K562 (cell line): ENCODE results near the gene SLC6A16. TPM values are rescaled to one million over a fixed set of nuclear protein-coding genes. Genes with fewer than 3 reads are reported as not detected.

Experiments
- CEBPG ChIP-seq, 3 experiments: fragments of 200-800 bp in 1 of 3; sonication (Bioruptor generic) in 1 of 3; sonication (generic) in 1 of 3; formaldehyde crosslinking in 1 of 3; IDR thresholded peaks in 2 of 3; conservative IDR thresholded peaks in 1 of 3; 2 replicates each; pipeline versions ENCODE4 v1.6.1 to v1.8.0; 2016 to 2022; ENCODE audit warnings: missing compliant biosample characterization in 2 of 3, missing genetic modification characterization in 2 of 3, mild to moderate bottlenecking in 1 of 3, missing genetic modification reagents in 1 of 3
- CGGBP1 ChIP-seq: fragments of 250-450 bp; sonication (Bioruptor Pico); IDR thresholded peaks from 2 replicates; pipeline ENCODE4 v1.9.0; 2021; ENCODE audit warnings: mild to moderate bottlenecking
- FOXP4 ChIP-seq: sonication (generic); formaldehyde crosslinking; IDR thresholded peaks from 2 replicates; pipeline ENCODE4 v1.8.0; 2022; ENCODE audit warnings: mild to moderate bottlenecking, missing genetic modification reagents, borderline replicate concordance
- HMG20A ChIP-seq: fragments of 450-650 bp; formaldehyde crosslinking; conservative IDR thresholded peaks from 2 replicates; pipeline ENCODE4 v1.4.0; 2020; ENCODE audit warnings: mild to moderate bottlenecking, mixed read lengths
- HNRNPK ChIP-seq: fragments of 200-400 bp; formaldehyde crosslinking; IDR thresholded peaks from one replicate; pipeline ENCODE4 v1.6.1; 2018; ENCODE audit warnings: mild to moderate bottlenecking, low read depth, low read length; ENCODE audit not compliant: poor library complexity, severe bottlenecking
- HNRNPUL1 ChIP-seq: fragments of 200-400 bp; formaldehyde crosslinking; IDR thresholded peaks from 2 replicates; pipeline ENCODE4 v1.6.1; 2017; ENCODE audit warnings: low read length
- ILK ChIP-seq: fragments of 450-650 bp; IDR thresholded peaks from 2 replicates; pipeline ENCODE4 v1.6.1; 2016; ENCODE audit warnings: missing genetic modification characterization, low read depth, mild to moderate bottlenecking, missing compliant biosample characterization, moderate library complexity, borderline replicate concordance
- MYNN ChIP-seq, 2 experiments: sonication (generic); formaldehyde crosslinking in 1 of 2; IDR thresholded peaks; 2 replicates each; pipeline versions ENCODE4 v1.5.0 to v1.6.1; 2016 to 2020; ENCODE audit warnings: antibody characterized with exemption in 1 of 2, missing genetic modification reagents in 1 of 2
- PHF8 ChIP-seq: fragments of 200-600 bp; sonication (generic); IDR thresholded peaks from 2 replicates; pipeline ENCODE4 v1.6.1; 2012; ENCODE audit warnings: mixed run types, mild to moderate bottlenecking, inconsistent platforms, low read length, moderate library complexity, borderline replicate concordance
- PRMT5 ChIP-seq: sonication (generic); formaldehyde crosslinking; IDR thresholded peaks from 2 replicates; pipeline ENCODE4 v1.5.0; 2020; ENCODE audit warnings: missing genetic modification reagents
- RBM15 ChIP-seq: fragments of 200-400 bp; formaldehyde crosslinking; IDR thresholded peaks from 2 replicates; pipeline ENCODE4 v1.6.1; 2018; ENCODE audit warnings: mild to moderate bottlenecking, low read length, moderate library complexity; ENCODE audit not compliant: insufficient read depth
- SREBF1 ChIP-seq: fragments of 150-350 bp; IDR thresholded peaks from 2 replicates; pipeline ENCODE4 v1.6.1; 2014; ENCODE audit warnings: antibody characterized with exemption, low read depth, low read length, borderline replicate concordance
- SRSF7 ChIP-seq: fragments of 200-400 bp; formaldehyde crosslinking; optimal IDR thresholded peaks from 2 replicates; pipeline ENCODE3; 2017; ENCODE audit warnings: mild to moderate bottlenecking, low read depth, low read length
- THAP7 ChIP-seq: fragments of 250-450 bp; sonication (Bioruptor Pico); IDR thresholded peaks from 2 replicates; pipeline ENCODE4 v1.5.0; 2021
- ZFP30 ChIP-seq: fragments of 250-450 bp; sonication (Bioruptor Pico); IDR thresholded peaks from 2 replicates; pipeline ENCODE4 v1.8.0; 2022; ENCODE audit warnings: moderate library complexity, mild to moderate bottlenecking, inconsistent platforms, borderline replicate concordance
- ZNF436 ChIP-seq: fragments of 250-450, 450-650 bp; sonication (Bioruptor Pico); formaldehyde crosslinking; IDR thresholded peaks from 2 replicates; pipeline ENCODE4 v1.7.0; 2020; ENCODE audit warnings: mild to moderate bottlenecking
- ZNF589 ChIP-seq: fragments of 200-800 bp; sonication (Bioruptor generic); IDR thresholded peaks from 2 replicates; pipeline ENCODE4 v1.6.1; 2016; ENCODE audit warnings: low read depth, missing genetic modification characterization, missing compliant biosample characterization
- ZNF740 ChIP-seq, 3 experiments: fragments of 200-800 bp in 1 of 3; sonication (Bioruptor generic) in 1 of 3; sonication (generic) in 1 of 3; formaldehyde crosslinking in 1 of 3; IDR thresholded peaks; 2 replicates each; pipeline versions ENCODE4 v1.6.1 to v1.8.0; 2016 to 2022; ENCODE audit warnings: mild to moderate bottlenecking in 2 of 3, missing compliant biosample characterization in 2 of 3, missing genetic modification characterization in 2 of 3, missing genetic modification reagents in 1 of 3
- ZNF79 ChIP-seq: fragments of 250-450 bp; sonication (Bioruptor Pico); IDR thresholded peaks from 2 replicates; pipeline ENCODE4 v1.4.0; 2020; ENCODE audit warnings: low read depth, mild to moderate bottlenecking, moderate library complexity
- polyA plus RNA-seq, 8 experiments: library from polyadenylated mRNA; depleted of rRNA in 4 of 8; stranded (reverse) in 5 of 8; unstranded in 3 of 8; fragments of >200 nt; fragmentation: Nextera tagmentation in 2 of 8; fragmentation: Illumina TruSeq in 1 of 8; extraction: Ambion mirVana in 2 of 8; extraction: Trizol in 1 of 8; gene quantifications; 2 replicates each; pipeline versions ENCODE4 v1.2.1 to v1.2.3, GENCODE V29; 2011 to 2014; ENCODE audit warnings: inconsistent platforms in 1 of 8, missing spikeins in 1 of 8
- total RNA-seq, 7 experiments: library from RNA; depleted of rRNA in 6 of 7; stranded (reverse); fragments of >200 nt in 6 of 7; fragmentation: Illumina TruSeq in 2 of 7; extraction: Trizol in 2 of 7; gene quantifications; 2 replicates each; pipeline versions ENCODE4 v1.2.1 to v1.2.3, GENCODE V29; 2011 to 2021; ENCODE audit warnings: low replicate concordance in 1 of 7

The SLC6A16 gene
- total and polyA plus RNA-seq, 9 of the 15 experiments (the other 6 are each of a cell fraction or from before 2014, with no cell fraction given) = 0.05 to 0.95 (median 0.36) TPM

- TF ChIP-seq THAP7 (CRISPR knock-in tag) (no peak), ZNF436 (CRISPR knock-in tag) (no peak), FOXP4 (CRISPR knock-in tag) (0 out of 2 replicates have a peak, but pooled peaks have one; percentile 25), ZNF589 (CRISPR knock-in tag) (no peak), SREBF1 (no peak), MYNN (IDR thresholded peaks at IDR 0.05) (no peak), MYNN (CRISPR knock-in tag; IDR thresholded peaks at IDR 0.05) (no peak), HMG20A (CRISPR knock-in tag) (no peak), PRMT5 (CRISPR knock-in tag) (no peak), RBM15 (no peak), CEBPG (CRISPR knock-in tag; IDR thresholded peaks at IDR 0.05) (no peak), CEBPG (tag; conservative IDR thresholded peaks at IDR 0.05 in 1 of 2, IDR thresholded peaks at IDR 0.05 in 1 of 2) (no peak), ZFP30 (no peak), HNRNPK (no peak), CGGBP1 (CRISPR knock-in tag) (no peak), HNRNPUL1 (no peak), SRSF7 (no peak), ZNF740 (CRISPR knock-in tag; IDR thresholded peaks at IDR 0.05) (no peak), ZNF740 (tag; IDR thresholded peaks at IDR 0.05) (peak in 1 of 2 experiments; percentile 77; a peak in 1 of 4 replicates), ZNF79 (CRISPR knock-in tag) (no peak), PHF8 (peak; percentile 53; the same call in 1 of the 2 replicates), ILK (no peak)
Measured at GRCh38 chr19:49362048-49362928, 37.3 kb upstream of the SLC6A16 start, which contains the start of gene TEAD2 (continued).
